CD4-positive, alpha-beta T cell treated with Interleukin-15 for 4 hours (primary cell): ENCODE data around the gene SLC22A4.
A peak's percentile ranks its signal among the peaks of the same experiment; 100 is the strongest.

Source experiments
- DNase-seq: peaks from one replicate; pipeline ENCODE4 v3.0.0-alpha.2; 2020; ENCODE audit warnings: low spot score

Gene SLC22A4

DNA sequence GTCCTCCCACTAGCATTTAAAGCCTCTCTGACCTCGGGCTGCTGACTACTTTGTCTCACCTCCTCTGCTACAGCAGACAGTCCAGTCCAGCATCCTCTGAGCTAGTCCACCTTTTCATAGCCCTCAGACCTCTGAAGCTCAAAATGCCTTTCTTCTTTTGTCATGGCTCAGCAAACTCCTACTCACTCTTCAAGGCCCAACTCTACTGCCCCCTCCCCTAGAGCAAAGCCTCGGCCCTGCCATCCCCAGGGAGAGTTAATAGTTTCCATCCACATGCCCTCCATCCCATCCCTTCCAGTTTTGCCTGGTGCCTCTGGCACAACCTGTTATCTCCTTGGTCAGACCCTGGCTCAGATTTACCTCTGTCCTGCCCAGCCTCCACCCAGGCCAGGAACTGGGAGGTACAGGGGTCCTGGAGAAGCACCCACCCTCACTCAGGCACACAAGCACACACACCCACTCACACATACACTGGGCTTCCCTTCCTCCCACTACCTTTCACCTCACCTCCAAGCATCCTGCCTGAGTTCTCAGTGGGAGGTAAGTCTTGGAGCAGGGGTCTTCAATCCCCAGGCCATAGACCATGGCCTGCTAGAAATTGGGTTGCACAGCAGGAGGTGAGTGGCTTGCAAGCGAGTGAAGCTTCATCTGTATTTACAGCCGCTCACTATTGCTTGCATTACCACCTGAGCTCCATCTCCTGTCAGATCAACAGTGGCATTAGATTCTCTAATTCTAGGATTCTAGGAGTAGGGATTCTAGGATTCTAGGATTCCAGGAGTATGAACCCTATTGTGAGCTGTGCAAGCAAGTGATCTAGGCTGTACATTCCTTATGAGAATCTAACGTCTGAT is 18.6 kb upstream of the SLC22A4 start:
- no peak for DNase-seq

DNA sequence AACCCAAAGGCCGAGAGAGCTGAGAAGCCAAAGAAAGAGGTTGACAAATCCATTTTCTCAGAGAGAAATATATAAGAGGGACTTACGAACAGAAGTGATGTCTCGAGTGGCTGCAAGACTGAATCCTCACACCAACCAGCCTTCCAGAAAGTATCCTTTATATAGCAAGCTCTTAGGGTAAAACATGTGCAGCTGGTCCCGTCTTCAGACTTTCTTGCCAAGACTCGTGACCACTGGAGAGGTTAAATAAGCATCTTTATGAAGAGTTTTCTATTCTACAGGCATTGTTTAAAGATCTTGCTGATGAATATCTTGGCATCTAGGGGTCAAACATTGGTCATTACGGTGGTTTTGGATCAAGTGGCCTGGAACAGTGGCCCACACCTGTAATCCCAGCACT is 16.9 kb upstream of the SLC22A4 start:
- DNase-seq = no peak

DNA sequence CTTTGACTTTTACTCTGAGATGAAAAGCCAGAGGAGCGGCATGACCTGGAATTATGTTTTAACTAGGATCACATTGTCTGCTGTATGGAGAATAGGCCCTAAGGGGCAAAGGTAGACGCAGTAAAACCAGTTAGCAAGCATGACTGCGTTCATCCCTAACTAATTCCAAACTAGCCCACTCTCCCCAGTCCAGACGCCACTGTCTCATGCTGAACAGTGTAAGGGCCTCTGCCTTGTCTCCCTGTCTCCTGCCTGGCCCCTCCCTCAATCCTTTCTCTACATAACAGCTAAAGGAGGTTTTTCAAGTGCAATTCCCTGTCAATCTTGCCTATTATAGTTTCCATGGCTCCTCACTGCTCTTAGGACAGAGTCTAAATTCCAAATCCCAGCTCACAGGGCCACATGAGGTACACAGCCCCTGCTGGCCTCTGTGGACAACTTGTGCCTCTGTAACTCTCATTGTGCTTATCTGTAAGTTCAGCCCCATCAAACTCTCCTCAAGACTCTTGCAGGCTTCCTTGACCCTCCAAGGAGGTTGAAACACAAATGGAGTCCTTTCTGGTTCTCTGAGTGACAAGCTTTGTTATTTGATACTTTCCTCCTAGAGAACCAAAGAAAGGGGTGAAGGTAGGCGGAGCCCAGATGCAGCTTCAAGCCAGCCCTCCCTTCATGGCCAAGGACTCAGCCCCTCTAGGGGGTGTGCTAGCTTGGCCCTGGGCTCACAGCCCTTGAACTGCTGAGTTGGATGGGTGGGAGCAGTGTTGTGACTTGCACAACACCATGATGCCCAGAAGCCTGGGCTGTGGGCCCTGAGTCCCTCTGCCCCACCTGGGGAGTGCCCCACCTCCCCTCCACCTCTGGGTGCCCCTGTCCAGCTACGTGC is 16.0 kb upstream of the SLC22A4 start:
- no peak for DNase-seq

DNA sequence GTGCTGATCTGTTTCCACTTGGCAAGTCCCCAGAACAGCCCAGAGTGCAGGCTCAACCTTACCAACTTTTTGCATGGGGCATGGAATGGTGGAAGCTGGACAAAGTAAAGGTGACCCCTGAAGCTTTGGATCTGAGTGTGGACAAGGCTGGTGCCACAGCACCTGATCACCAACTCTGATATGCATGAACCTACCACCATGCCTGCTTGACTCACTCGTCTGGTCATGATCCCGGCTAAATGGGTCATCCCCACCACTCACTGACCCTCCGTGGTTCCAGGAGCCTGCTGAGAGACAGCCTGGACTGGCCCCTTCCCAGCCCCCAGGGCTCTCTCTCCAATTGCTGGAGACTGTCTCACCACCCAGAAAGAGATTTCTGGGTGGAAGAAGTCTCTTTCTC is 14.4 kb upstream of the SLC22A4 start:
- DNase-seq = no peak

DNA sequence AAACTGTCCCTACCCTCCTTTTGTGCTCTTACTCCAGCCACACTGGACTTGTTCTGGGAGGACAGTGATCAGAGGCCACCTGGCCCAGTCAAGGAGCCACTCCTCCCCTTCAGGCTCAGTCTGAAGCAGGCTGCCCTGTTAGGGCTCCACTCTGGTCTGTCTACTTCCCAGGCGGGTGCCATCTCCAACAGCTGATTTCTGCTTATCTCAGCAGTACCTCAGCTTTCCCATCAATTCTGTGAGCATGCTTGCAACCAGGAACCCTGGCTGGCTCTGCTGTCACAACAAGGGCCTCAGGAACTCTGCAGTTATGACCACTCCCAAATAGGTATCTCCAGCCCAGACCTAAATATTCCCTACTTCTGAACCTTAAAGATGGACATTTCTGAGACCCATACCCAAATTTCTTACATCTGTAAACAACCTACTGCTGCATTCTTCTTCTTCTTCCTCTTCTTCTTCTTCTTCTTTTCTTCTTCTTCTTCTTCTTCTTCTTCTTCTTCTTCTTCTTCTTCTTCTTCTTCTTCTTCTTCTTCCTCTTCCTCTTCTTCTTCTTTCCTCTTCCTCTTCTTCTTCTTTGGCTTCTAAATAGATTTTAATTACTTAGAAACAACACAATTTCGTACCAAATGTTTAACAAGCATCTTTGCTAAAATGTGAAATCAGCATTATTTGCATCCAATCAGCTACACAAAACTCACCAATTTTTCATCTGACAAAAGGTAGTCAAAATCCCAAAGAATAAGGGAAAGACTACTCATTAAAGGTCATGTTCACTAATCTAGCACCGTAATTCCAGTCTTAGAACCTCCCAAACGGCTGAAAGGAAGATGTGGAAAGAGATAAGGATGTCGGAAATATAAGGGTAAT is 13.6 kb upstream of the SLC22A4 start:
- no peak for DNase-seq

DNA sequence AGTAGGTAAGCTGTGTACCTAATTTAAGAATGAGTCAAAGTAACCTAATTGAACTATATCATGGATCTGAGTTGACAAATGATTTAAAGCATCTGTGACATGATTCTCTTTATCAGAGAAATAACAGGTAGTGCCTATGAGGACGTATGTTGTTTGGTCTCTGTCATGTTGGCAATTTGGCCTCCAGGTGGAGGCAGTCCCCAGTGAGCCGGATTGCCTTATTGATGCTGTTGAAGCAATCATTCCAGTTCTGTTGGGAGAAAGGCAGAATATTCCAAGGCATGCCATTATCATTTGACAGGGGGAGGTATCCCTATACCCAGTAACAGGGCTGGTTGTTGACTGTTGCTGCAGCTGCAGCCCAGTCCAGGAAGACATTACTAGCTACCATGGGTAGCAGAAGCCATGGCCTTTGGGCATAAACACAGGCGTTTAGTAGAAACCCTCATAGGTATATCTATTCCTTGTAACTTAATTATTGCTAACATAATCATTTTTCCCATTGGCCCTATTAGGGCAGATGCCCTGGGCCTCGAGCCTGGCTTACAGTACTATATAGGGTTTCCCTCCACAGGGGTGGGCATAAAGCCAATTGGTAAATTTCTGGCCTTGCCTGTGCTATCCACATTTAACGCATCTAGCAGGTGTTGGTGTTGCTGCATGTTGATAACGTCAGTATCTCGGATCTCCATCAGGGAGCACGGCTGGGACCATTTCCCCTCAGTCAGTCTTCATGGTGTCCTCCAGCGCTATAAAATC is 12.2 kb upstream of the SLC22A4 start:
- no peak for DNase-seq

DNA sequence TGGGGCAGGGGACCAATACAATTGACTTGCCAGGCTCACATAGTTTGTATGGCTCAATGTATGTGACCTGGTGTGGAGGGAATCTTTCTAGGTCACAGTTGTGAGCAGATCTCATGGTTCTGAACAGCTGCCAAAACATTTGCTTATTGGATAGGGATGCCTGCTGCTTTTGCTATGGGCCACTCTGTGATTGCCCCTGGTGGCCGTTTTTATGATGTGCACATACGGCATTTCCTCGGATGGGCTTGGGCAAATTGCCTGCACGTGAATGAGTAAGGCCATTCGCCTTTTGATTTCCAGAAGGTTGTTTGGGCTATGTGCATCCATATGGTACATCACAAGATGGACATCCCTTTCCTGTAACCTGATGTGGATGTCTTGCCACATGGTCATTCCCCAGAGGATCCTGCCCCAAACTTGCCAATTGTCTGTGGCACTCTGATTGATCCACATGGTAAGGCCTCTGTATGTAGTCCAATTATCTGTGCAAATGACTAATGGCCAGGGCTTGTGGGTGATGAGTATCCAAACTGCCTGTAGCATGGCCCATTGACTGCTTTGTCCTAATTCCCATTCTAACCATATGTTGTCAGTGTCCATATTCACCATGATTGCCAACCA is 10.7 kb upstream of the SLC22A4 start:
- DNase-seq = no peak

DNA sequence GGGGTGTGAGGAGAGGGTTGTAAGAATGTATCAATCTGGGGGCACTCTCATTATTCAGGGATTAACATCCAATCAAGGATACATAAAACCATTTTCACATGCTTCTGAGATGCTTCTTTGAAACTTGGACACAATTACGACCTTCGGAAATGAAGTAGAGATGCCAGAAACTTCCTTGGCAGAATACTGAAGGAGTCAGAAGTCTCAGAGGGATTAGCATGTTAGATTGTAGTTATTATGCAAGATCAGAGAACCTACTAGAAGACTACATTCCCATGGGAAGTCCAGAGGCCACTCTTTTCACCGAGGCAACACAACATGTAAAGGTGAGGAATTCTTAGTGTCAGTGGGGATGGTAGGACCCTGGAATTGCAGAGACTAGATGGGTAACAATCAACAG is 5.1 kb upstream of the SLC22A4 start:
- DNase-seq = no peak

DNA sequence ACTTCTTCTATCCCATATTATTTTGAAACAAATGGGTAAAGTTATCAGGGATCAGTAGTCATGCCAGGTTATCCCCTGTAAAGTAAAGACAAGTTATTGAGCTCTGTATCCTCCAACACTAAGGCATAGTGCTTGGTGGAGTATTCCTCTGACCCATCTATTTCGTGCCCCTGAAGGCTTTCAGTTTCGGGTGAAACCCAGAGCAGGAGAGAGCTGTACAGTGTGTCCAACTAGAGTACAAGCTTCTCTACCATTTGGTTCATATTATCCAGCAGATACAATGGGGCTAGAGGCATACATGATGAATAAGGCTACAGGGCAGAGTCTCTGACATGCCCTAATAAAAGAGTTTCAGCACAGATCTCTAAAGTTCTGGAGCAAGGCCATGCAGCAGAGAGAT is 3.2 kb upstream of the SLC22A4 start:
- no peak for DNase-seq

DNA sequence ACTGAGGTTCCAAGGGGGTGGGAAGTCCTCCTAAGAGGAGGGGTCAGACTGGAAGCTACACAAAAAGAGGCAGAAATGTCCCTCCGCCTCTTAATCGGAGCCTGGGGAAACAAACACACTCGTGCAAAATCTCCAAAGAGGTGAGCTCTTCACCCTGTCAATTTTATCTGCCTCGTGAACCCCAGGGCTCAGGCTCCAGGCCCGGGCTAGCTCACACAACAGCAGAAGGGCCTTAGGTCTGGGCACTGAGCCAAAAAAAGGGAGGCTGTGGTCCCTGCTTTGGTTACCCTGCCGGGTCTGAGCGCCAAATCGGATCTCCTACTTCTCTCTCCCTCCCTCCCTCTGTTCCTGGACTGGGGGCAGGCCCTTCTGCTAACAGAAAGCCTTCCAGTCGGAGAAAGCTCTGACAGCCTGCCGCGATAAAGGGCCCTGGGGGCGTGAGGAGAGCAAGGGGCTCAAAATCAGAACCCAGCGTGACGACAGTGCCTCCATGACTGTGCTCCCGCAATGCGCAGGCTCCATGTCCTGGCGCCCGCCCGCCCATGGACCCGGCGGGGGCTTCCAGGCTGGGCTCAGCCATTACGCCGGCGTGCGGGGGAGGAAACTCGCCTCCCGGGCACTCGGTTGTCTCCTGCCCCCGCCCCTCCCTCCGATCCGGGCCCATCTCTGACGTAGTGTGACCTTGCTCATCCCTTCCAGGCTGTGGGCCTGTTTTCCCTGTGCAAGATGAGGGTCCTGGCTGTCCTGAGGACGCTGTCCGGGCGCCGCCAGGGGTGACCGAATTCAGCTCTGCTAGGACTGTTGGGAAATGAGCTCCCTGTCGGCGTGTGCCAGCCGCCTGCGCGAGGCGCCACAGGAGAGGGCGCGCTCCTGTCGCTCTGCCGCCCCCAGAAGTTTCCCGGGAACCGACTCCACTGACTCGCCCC is 865 bp upstream of the SLC22A4 start:
- DNase-seq = peak; percentile 29

DNA sequence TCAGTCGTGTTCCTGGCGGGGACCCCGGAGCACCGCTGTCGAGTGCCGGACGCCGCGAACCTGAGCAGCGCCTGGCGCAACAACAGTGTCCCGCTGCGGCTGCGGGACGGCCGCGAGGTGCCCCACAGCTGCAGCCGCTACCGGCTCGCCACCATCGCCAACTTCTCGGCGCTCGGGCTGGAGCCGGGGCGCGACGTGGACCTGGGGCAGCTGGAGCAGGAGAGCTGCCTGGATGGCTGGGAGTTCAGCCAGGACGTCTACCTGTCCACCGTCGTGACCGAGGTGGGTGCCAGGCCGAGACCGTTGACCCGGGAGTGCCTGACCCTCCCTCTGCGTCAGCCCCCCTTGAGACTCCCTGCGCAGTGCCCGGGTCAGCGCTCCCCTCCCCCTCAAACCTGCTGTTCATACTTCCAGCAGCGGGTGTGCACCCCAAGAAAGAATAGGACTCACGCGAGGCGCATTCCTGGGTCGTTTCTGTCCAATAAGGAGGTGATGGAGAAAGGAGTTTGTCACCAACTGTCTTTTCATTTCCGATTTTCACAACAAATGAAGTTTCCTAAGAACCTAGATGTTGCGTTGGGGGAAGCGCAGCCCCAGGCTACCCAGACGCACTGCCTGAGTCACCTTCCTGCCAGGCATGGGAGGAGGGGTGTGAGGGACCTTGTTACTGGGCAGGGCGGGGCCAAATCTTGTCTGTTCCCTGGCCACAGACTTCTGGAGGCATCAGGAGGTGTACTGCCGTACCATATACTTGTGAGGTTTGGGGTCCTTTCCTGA is 722 bp downstream of the SLC22A4 start:
- DNase-seq = peak; percentile 72

DNA sequence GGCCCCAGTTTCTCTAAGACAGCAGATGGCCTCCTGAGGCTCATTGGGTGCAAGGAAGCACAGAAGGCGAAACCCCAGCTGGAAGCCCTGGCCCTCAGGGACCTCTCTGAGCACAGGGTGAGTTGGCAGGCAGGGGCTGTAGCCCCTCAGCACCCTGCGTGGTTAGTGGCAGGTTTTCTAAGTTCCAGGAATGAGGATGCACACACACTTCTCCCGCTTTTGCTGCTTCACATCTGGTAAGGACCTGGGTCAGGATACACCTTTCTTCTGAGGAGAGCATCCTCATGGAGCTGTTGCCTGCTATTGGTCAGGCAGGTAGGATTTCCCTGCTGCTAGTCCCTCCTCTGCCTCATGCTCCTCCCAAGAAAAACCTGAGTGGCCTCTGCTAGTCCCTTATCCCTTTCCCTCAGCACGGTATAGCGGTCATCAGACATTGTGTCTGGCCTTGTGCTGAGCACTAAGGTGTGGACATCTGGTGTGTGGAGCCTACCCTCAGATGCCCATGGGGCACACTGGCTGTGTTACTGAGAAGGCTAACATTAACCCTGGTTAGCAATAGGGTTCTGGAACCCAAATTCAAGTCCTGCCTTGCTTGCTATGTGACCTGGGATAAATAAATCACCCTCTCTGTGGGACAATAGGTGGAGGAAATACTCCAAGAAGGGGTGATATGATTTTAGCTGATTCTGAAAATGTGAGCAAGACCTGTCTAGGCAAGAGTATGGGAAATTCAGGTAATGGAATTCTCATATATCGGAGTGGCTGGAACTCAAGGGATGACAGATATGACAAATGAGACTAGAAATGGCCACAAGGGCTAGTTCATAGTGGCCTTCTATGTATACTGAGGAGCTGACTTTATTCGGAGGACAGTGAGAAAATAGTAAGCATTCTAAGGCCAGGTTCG is 1.6 kb downstream of the SLC22A4 start:
- no peak for DNase-seq

DNA sequence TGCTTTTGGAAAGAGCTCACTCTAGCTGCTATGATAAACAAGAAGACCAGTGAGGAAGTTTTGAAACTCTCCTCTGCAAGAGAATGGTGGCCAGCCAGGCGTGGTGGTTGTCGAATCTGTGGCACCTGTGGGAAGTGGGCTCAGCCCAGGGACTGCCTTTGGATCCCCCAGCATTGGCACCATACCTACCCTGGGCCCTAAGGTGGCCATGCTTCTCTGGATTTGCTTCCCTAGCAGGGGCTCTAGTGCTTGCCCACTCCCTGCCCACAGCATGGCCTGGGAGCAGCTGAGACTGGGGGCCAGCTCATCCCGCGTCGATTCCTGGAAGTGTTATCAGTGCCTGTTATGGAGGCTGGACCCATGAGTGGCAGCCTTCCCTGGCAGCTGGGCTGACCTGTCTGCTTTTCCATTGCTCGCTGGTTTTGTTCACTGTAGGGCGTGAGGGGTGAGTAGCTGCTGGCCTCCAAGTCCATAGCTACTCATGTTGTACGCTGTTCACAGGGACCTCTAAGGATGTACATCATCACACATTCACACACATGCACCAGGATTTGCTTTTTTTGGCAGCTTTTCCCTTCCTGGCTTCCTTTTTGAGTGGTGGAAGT is 2.3 kb downstream of the SLC22A4 start:
- no peak for DNase-seq

DNA sequence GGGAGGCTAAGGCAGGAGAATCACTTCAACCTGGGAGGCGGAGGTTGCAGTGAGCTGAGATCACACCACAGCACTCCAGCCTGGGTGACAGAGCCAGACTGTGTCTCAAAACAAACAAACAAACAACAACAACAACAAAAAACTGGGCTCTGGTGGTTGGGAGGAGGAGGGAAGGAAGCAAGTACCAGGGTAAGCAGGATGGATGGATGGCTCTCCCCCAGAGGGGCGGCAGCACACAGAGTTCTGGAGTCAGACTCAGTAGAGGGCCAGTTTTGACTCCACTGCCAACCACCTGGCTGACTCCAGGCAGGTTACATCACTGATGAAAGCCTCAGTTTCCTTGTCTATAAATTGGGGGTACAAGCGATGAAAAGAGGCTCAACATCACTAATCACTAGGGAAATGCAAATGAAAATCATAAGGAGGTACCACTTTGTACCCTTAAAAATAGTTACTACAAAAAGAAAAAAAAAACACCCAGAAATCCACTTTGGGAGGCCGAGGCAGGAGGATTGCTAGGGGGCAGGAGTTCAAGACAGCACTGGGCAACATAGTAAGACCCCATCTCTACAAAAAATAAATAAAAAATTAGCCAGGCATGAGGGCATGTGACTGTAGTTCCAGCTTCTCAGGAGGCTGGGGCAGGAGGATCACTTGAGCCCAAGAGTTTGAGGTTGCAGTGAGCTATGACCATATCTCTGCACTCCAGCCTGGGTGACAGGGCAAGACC is 3.2 kb downstream of the SLC22A4 start:
- DNase-seq = no peak

DNA sequence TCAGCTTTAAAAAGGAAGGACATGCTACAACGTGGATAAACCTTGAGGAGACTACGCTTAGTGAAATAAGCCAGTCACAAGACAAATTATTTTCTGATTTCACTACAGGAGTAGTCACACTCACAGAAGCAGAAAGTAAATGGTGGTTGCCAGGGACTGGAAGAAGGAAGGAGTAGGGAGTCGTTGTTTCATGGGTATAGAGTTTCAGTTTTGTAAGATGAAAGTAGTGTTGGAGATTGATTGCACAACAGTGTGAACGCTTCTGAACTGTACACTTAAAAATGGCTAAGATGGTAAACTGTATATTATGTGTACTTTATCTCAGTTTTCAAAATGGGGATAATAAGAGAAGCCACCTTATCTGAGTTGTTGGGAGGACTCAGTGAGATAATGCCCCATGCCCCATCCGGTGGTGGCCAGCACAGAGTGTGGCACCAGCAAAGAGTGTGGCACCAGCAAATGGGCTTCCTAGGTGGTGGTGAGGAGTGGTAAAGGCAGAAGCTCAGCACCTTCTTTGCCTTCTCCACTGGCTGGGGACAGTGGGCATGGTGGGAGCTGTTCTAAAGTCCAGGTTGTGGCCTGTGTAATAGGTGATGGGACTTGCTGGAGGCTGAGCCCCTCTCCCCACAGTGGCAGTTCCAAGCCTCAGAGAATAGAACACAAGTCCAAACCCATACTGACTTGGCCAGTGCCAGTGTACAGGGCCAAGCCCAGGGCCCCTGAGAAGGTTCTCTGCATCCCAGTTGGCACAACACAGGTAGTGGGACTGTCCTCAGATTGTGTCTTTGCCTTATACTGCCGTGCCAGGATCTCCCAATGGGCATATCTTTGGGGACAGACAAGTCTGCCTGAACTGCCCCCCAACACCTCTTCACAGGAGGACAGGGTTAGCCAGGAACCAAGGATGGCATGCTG is 4.4 kb downstream of the SLC22A4 start:
- DNase-seq = no peak

DNA sequence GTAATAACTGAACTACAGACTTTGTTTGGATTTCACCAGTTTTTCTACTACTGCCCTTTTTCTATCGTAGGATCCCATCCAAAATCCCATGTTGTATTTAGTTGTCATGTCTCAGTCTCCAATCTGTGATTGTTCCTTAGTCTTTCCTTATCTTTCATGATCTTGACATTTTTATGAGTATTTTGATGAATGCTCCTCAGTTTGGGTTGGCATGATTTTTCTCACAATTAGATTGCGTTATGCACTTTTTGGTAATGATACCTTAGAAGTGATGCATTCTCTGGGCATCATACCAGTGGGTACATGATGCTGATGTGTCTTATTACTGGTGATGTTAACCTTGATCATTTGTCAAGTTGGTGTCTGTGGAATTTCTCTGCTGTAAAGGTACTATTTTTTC is 5.7 kb downstream of the SLC22A4 start:
- no peak for DNase-seq
